K562 (cell line): ENCODE measurements around the gene CASKIN1. TPM values are rescaled to one million over a fixed set of nuclear protein-coding genes. Genes with fewer than 3 reads are reported as not detected.
A peak's percentile ranks its signal among the peaks of the same experiment; 100 is the strongest.

Source experiments
- ILF3 ChIP-seq: fragments of 450-650 bp; IDR thresholded peaks from 2 replicates; pipeline ENCODE4 v1.6.1; 2018; ENCODE audit warnings: antibody characterized with exemption, mild to moderate bottlenecking, moderate library complexity, borderline replicate concordance
- NFRKB ChIP-seq: fragments of 450-650 bp; IDR thresholded peaks from 2 replicates; pipeline ENCODE4 v1.6.1; 2016; ENCODE audit warnings: low read depth
- NR2C2 ChIP-seq, 2 experiments: fragments of 200-800 bp in 1 of 2; sonication (Bioruptor generic) in 1 of 2; sonication (generic) in 1 of 2; formaldehyde crosslinking in 1 of 2; IDR thresholded peaks; 2 replicates each; pipeline versions ENCODE4 v1.6.1 to v1.8.0; 2016 to 2022; ENCODE audit warnings: mild to moderate bottlenecking in 1 of 2, missing compliant biosample characterization in 1 of 2, missing genetic modification characterization in 1 of 2, missing genetic modification reagents in 1 of 2
- RB1 ChIP-seq: fragments of 450-650 bp; IDR thresholded peaks from 2 replicates; pipeline ENCODE4 v1.6.1; 2017; ENCODE audit warnings: low read depth, mild to moderate bottlenecking
- SAFB ChIP-seq: fragments of 200-400 bp; formaldehyde crosslinking; IDR thresholded peaks from 2 replicates; pipeline ENCODE4 v1.6.1; 2017; ENCODE audit warnings: low read depth, low read length, borderline replicate concordance
- SPI1 ChIP-seq: IDR thresholded peaks from 2 replicates; pipeline ENCODE4 v1.6.1; 2011; ENCODE audit warnings: low read depth, low read length, control low read depth, borderline replicate concordance
- SREBF2 ChIP-seq: sonication (generic); formaldehyde crosslinking; IDR thresholded peaks from 2 replicates; pipeline ENCODE4 v1.4.0; 2020; ENCODE audit warnings: mild to moderate bottlenecking, missing genetic modification reagents
- SRSF3 ChIP-seq: fragments of 200-400 bp; formaldehyde crosslinking; IDR thresholded peaks from 2 replicates; pipeline ENCODE4 v1.6.1; 2016; ENCODE audit warnings: mild to moderate bottlenecking, low read length, moderate library complexity; ENCODE audit not compliant: insufficient read depth
- TGIF2 ChIP-seq: sonication (generic); formaldehyde crosslinking; IDR thresholded peaks from 2 replicates; pipeline ENCODE4 v1.8.1; 2022; ENCODE audit warnings: mild to moderate bottlenecking, missing genetic modification reagents, moderate library complexity
- ZFP30 ChIP-seq: fragments of 250-450 bp; sonication (Bioruptor Pico); IDR thresholded peaks from 2 replicates; pipeline ENCODE4 v1.8.0; 2022; ENCODE audit warnings: moderate library complexity, mild to moderate bottlenecking, inconsistent platforms, borderline replicate concordance
- ZNF445 ChIP-seq: fragments of 250-450 bp; sonication (Bioruptor Pico); IDR thresholded peaks from 2 replicates; pipeline ENCODE4 v1.4.0; 2020; ENCODE audit warnings: low read depth, mild to moderate bottlenecking, moderate library complexity
- ZNF584 ChIP-seq: fragments of 200-800 bp; sonication (Bioruptor generic); IDR thresholded peaks from 2 replicates; pipeline ENCODE4 v1.6.1; 2016; ENCODE audit warnings: low read depth, mild to moderate bottlenecking, missing genetic modification characterization, missing compliant biosample characterization
- polyA plus RNA-seq, 8 experiments: library from polyadenylated mRNA; depleted of rRNA in 4 of 8; stranded (reverse) in 5 of 8; unstranded in 3 of 8; fragments of >200 nt; fragmentation: Nextera tagmentation in 2 of 8; fragmentation: Illumina TruSeq in 1 of 8; extraction: Ambion mirVana in 2 of 8; extraction: Trizol in 1 of 8; gene quantifications; 2 replicates each; pipeline versions ENCODE4 v1.2.1 to v1.2.3, GENCODE V29; 2011 to 2014; ENCODE audit warnings: inconsistent platforms in 1 of 8, missing spikeins in 1 of 8
- total RNA-seq, 7 experiments: library from RNA; depleted of rRNA in 6 of 7; stranded (reverse); fragments of >200 nt in 6 of 7; fragmentation: Illumina TruSeq in 2 of 7; extraction: Trizol in 2 of 7; gene quantifications; 2 replicates each; pipeline versions ENCODE4 v1.2.1 to v1.2.3, GENCODE V29; 2011 to 2021; ENCODE audit warnings: low replicate concordance in 1 of 7
- TF ChIP-seq, protein P1 (sequence below): fragments of 250-450 bp; sonication (Bioruptor Pico); IDR thresholded peaks from 2 replicates; pipeline ENCODE4 v1.8.0; 2021; ENCODE audit warnings: borderline replicate concordance, mild to moderate bottlenecking, moderate library complexity; ENCODE audit not compliant: poor library complexity, severe bottlenecking
- TF ChIP-seq, protein P2 (sequence below): fragments of 250-450 bp; sonication (Bioruptor Pico); IDR thresholded peaks from 2 replicates; pipeline ENCODE4 v1.4.0; 2020; ENCODE audit warnings: mild to moderate bottlenecking, moderate library complexity, borderline replicate concordance
- TF ChIP-seq, protein P3 (sequence below): fragments of 250-450 bp; sonication (Bioruptor Pico); IDR thresholded peaks from 2 replicates; pipeline ENCODE4 v1.9.0; 2021; ENCODE audit warnings: mild to moderate bottlenecking
- TF ChIP-seq, protein P4 (sequence below): fragments of 250-450 bp; sonication (Bioruptor Pico); IDR thresholded peaks from 2 replicates; pipeline ENCODE4 v1.4.0; 2020; ENCODE audit warnings: mild to moderate bottlenecking
- TF ChIP-seq, protein P5 (sequence below), 2 experiments: fragments of 450-650 bp in 1 of 2; sonication (generic) in 1 of 2; formaldehyde crosslinking; conservative IDR thresholded peaks; 2 replicates each; pipeline versions ENCODE4 v1.4.0 to v1.8.1; 2020 to 2022; ENCODE audit warnings: mild to moderate bottlenecking in 1 of 2, missing genetic modification reagents in 1 of 2

The CASKIN1 gene
- total and polyA plus RNA-seq, 9 of the 15 experiments (the other 6 are each of a cell fraction or from before 2014, with no cell fraction given): 0.15 to 4.5 (median 1.5) TPM; not detected in 2

DNA sequence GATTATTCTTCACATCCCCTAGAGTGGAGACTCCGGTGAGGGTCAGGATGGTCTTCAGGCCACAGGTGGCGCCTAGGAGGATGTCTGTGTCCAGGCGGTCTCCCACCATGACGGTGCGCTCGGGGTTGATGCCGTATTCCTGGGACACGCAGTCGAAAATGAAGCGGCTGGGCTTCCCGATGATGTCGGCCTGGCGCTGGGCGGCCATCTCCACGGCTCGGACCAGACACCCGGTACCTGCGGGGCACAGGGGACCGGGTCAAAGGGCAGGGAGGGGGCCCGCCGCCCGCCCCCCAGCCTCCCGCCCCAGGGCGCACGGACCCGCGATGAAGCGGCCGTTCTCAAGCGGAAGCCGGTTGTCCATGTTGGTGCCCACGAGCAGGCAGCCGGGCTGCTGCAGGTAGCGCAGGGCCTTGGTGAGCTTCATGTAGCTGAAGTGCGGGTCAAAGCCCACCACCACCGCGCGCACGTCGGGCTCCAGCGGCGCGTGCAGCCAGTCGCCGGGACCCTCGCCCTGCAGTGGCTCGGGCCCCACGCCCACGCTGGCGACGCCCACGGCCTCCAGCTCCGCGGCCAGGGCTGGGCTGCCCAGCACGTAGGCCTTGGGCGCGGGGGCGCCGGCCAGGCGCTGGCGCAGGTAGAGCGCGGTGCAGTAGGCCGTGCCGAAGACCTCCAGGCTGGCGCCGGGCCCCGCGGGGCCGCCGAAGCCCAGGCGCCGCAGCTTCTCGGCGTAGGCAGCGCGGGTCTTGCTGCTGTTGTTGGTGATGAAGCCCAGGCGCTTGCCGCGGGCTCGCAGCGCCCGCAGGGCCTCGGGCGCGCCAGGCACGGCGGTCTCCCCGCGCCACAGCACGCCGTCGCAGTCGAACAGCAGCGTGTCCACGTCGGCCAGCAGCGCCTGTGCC, 17.7 kb upstream of the CASKIN1 start (continued):
- TF ChIP-seq ZNF584 (CRISPR knock-in tag): no peak
- no peak for TF ChIP-seq ZFP30 (CRISPR knock-in tag)
- TF ChIP-seq, protein P1, sequence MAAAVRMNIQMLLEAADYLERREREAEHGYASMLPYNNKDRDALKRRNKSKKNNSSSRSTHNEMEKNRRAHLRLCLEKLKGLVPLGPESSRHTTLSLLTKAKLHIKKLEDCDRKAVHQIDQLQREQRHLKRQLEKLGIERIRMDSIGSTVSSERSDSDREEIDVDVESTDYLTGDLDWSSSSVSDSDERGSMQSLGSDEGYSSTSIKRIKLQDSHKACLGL (CRISPR knock-in tag): no peak
- TF ChIP-seq, protein P2, sequence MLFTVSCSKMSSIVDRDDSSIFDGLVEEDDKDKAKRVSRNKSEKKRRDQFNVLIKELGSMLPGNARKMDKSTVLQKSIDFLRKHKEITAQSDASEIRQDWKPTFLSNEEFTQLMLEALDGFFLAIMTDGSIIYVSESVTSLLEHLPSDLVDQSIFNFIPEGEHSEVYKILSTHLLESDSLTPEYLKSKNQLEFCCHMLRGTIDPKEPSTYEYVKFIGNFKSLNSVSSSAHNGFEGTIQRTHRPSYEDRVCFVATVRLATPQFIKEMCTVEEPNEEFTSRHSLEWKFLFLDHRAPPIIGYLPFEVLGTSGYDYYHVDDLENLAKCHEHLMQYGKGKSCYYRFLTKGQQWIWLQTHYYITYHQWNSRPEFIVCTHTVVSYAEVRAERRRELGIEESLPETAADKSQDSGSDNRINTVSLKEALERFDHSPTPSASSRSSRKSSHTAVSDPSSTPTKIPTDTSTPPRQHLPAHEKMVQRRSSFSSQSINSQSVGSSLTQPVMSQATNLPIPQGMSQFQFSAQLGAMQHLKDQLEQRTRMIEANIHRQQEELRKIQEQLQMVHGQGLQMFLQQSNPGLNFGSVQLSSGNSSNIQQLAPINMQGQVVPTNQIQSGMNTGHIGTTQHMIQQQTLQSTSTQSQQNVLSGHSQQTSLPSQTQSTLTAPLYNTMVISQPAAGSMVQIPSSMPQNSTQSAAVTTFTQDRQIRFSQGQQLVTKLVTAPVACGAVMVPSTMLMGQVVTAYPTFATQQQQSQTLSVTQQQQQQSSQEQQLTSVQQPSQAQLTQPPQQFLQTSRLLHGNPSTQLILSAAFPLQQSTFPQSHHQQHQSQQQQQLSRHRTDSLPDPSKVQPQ (CRISPR knock-in tag): no peak
- TF ChIP-seq RB1: peak; percentile 59; the same call in 1 of the 2 replicates
- no peak for TF ChIP-seq ILF3
- TF ChIP-seq SPI1: no peak
- TF ChIP-seq, protein P3, sequence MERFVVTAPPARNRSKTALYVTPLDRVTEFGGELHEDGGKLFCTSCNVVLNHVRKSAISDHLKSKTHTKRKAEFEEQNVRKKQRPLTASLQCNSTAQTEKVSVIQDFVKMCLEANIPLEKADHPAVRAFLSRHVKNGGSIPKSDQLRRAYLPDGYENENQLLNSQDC (CRISPR knock-in tag): no peak
- 0 out of 2 replicates have a peak, but pooled peaks have one; percentile 15 for TF ChIP-seq NR2C2 (CRISPR knock-in tag; IDR thresholded peaks at IDR 0.05)
- TF ChIP-seq NR2C2 (tag; IDR thresholded peaks at IDR 0.05): no peak; the same call in 1 of the 2 replicates
- TF ChIP-seq SRSF3: no peak
- TF ChIP-seq TGIF2 (CRISPR knock-in tag): no peak
- TF ChIP-seq NFRKB: no peak
- no peak for TF ChIP-seq SREBF2
- TF ChIP-seq, protein P4, sequence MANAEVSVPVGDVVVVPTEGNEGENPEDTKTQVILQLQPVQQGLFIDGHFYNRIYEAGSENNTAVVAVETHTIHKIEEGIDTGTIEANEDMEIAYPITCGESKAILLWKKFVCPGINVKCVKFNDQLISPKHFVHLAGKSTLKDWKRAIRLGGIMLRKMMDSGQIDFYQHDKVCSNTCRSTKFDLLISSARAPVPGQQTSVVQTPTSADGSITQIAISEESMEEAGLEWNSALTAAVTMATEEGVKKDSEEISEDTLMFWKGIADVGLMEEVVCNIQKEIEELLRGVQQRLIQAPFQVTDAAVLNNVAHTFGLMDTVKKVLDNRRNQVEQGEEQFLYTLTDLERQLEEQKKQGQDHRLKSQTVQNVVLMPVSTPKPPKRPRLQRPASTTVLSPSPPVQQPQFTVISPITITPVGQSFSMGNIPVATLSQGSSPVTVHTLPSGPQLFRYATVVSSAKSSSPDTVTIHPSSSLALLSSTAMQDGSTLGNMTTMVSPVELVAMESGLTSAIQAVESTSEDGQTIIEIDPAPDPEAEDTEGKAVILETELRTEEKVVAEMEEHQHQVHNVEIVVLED: no peak
- no peak for TF ChIP-seq SAFB
- TF ChIP-seq, protein P5, sequence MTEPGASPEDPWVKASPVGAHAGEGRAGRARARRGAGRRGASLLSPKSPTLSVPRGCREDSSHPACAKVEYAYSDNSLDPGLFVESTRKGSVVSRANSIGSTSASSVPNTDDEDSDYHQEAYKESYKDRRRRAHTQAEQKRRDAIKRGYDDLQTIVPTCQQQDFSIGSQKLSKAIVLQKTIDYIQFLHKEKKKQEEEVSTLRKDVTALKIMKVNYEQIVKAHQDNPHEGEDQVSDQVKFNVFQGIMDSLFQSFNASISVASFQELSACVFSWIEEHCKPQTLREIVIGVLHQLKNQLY (CRISPR knock-in tag; conservative IDR thresholded peaks at IDR 0.05): no peak
- no peak for TF ChIP-seq ZNF445 (CRISPR knock-in tag)
